Urinary bladder (tissue), 4 donors: ENCODE measurements around the gene C3orf18. TPM values are rescaled to one million over a fixed set of nuclear protein-coding genes. Genes with fewer than 3 reads are reported as not detected.

Experiments
- DNase-seq: peaks from one replicate; pipeline ENCODE4 v3.0.0-alpha.2; 2015; ENCODE audit errors: extremely low spot score
- H3K27ac ChIP-seq: one replicate; pipeline ENCODE4 v1.5.1; 2013; ENCODE audit warnings: low read depth, mild to moderate bottlenecking, moderate library complexity
- H3K36me3 ChIP-seq: one replicate; pipeline ENCODE4 v1.6.1; 2013; ENCODE audit warnings: mild to moderate bottlenecking, moderate library complexity; ENCODE audit not compliant: insufficient read depth
- H3K4me1 ChIP-seq: one replicate; pipeline ENCODE4 v1.6.1; 2013; ENCODE audit warnings: mild to moderate bottlenecking, moderate library complexity; ENCODE audit not compliant: insufficient read depth
- H3K4me3 ChIP-seq: one replicate; pipeline ENCODE4 v1.5.1; 2013; ENCODE audit warnings: low read depth, low read length
- WGBS: extraction: QIAGEN DNeasy Blood & Tissue Kit; methylation state at CpG from one replicate; pipeline ENCODE4 v1.1.7; 2013; 5-methylcytosine and 5-hydroxymethylcytosine counted together
- polyA plus RNA-seq: library from polyadenylated mRNA; stranded (reverse); fragments of 200-250 nt; gene quantifications from one replicate; pipeline ENCODE4 v1.2.3, GENCODE V29; 2013
- total RNA-seq: library from RNA; depleted of rRNA; stranded (reverse); fragments of >200 nt; gene quantifications from one replicate; pipeline ENCODE4 v1.2.3, GENCODE V29; 2014
- donor health status: healthy with polysubstance abuse.
- donor health status: healthy.

Gene C3orf18
- total and polyA plus RNA-seq, 2 donors, result 9.3 to 21.6 TPM

GRCh38 chr3:50594253-50594785, 26.8 kb upstream of the C3orf18 start:
- H3K27ac ChIP-seq, result no peak overlapping the region
- H3K4me3 ChIP-seq, result no peak overlapping the region
- 37% methylated on average over 2 of the region's 2 CpGs for WGBS
- H3K36me3 ChIP-seq, result no peaks in the 10 kb centered on the region
- no peaks in the 10 kb centered on the region for H3K4me1 ChIP-seq
- no peak for DNase-seq

GRCh38 chr3:50592568-50592967, 25.0 kb upstream of the C3orf18 start:
- no peak overlapping the region for H3K27ac ChIP-seq
- WGBS, result 46% methylated on average over 5 of the region's 5 CpGs
- no peak overlapping the region for H3K4me3 ChIP-seq
- H3K4me1 ChIP-seq, result no peaks in the 10 kb centered on the region
- no peaks in the 10 kb centered on the region for H3K36me3 ChIP-seq
- DNase-seq, result no peak

- no peak overlapping the region for H3K27ac ChIP-seq
- 61% methylated on average over 9 of the region's 9 CpGs for WGBS
- H3K4me1 ChIP-seq, result no peaks in the 10 kb centered on the region
- H3K4me3 ChIP-seq, result no peak overlapping the region
- no peak for DNase-seq
- no peaks in the 10 kb centered on the region for H3K36me3 ChIP-seq
Measured at GRCh38 chr3:50591196-50591741, 23.7 kb upstream of the C3orf18 start.

- 86% methylated on average over 4 of the region's 4 CpGs for WGBS
- no peak overlapping the region for H3K27ac ChIP-seq
- no peak for DNase-seq
- H3K36me3 ChIP-seq, result no peaks in the 10 kb centered on the region
- H3K4me1 ChIP-seq, result no peaks in the 10 kb centered on the region
- no peak overlapping the region for H3K4me3 ChIP-seq
Measured at GRCh38 chr3:50588759-50589433, 21.3 kb upstream of the C3orf18 start.

- H3K4me1 ChIP-seq, result no peaks in the 10 kb centered on the region
- H3K4me3 ChIP-seq, result no peak overlapping the region
- H3K36me3 ChIP-seq, result no peaks in the 10 kb centered on the region
- 58% methylated on average over 17 of the region's 17 CpGs for WGBS
- no peak overlapping the region for H3K27ac ChIP-seq
- no peak for DNase-seq
Measured at GRCh38 chr3:50587806-50588758, 20.5 kb upstream of the C3orf18 start.

GRCh38 chr3:50587373-50587772, 19.8 kb upstream of the C3orf18 start:
- Histone ChIP-seq H3K27ac (no peak overlapping the region), H3K4me1 (no peaks in the 10 kb centered on the region), H3K4me3 (no peak overlapping the region), H3K36me3 (no peaks in the 10 kb centered on the region)
- no peak for DNase-seq
- WGBS, result 83% methylated on average over 6 of the region's 6 CpGs

GRCh38 chr3:50586763-50587070, 19.2 kb upstream of the C3orf18 start:
- WGBS, result 83% methylated on average over 3 of the region's 3 CpGs
- no peak overlapping the region for H3K4me3 ChIP-seq

GRCh38 chr3:50585919-50586762, 18.6 kb upstream of the C3orf18 start:
- Histone ChIP-seq H3K4me1 (no peaks in the 10 kb centered on the region), H3K4me3 (no peak overlapping the region), H3K27ac (no peak overlapping the region), H3K36me3 (no peaks in the 10 kb centered on the region)
- 87% methylated on average over 6 of the region's 6 CpGs for WGBS
- no peak for DNase-seq

More at GRCh38 chr3:50586763-50587070, 19.2 kb upstream of the C3orf18 start:
- H3K27ac ChIP-seq, result no peak overlapping the region
- no peaks in the 10 kb centered on the region for H3K36me3 ChIP-seq
- no peaks in the 10 kb centered on the region for H3K4me1 ChIP-seq
- DNase-seq, result no peak

GRCh38 chr3:50584391-50584790, 16.8 kb upstream of the C3orf18 start:
- no peak for DNase-seq
- WGBS, result 71% methylated on average over 2 of the region's 2 CpGs
- Histone ChIP-seq H3K36me3 (no peaks in the 10 kb centered on the region), H3K4me1 (no peaks in the 10 kb centered on the region), H3K4me3 (no peak overlapping the region), H3K27ac (no peak overlapping the region)

- Histone ChIP-seq H3K27ac (no peak overlapping the region), H3K36me3 (no peaks in the 10 kb centered on the region), H3K4me1 (no peaks in the 10 kb centered on the region), H3K4me3 (no peak overlapping the region)
- 84% methylated on average over 6 of the region's 6 CpGs for WGBS
- no peak for DNase-seq
Measured at GRCh38 chr3:50583897-50584296, 16.4 kb upstream of the C3orf18 start.

- Histone ChIP-seq H3K4me3 (no peak overlapping the region), H3K4me1 (no peaks in the 10 kb centered on the region), H3K27ac (no peak overlapping the region), H3K36me3 (no peaks in the 10 kb centered on the region)
- DNase-seq, result no peak
- WGBS, result 72% methylated on average over 9 of the region's 9 CpGs
Measured at GRCh38 chr3:50582083-50582482, 14.5 kb upstream of the C3orf18 start.

GRCh38 chr3:50581459-50581842, 13.9 kb upstream of the C3orf18 start:
- WGBS, result 96% methylated on average over 2 of the region's 2 CpGs
- no peak for DNase-seq
- H3K36me3 ChIP-seq, result no peaks in the 10 kb centered on the region
- H3K4me3 ChIP-seq, result no peak overlapping the region
- H3K27ac ChIP-seq, result no peak overlapping the region
- H3K4me1 ChIP-seq, result no peaks in the 10 kb centered on the region
